ENCODE measurements around the gene ING3.
"Not testable (repeated sequence)": the region's sequence is repeated elsewhere in the genome, so short reads cannot be mapped to it uniquely, and the experiment has no call there.

ING3 gene

GRCh38 chr7:120951309-120951699 is 727 bp downstream of the ING3 start:
- no peak for DNase-seq (ENCODE audit: low read depth, low spot score)

DNA sequence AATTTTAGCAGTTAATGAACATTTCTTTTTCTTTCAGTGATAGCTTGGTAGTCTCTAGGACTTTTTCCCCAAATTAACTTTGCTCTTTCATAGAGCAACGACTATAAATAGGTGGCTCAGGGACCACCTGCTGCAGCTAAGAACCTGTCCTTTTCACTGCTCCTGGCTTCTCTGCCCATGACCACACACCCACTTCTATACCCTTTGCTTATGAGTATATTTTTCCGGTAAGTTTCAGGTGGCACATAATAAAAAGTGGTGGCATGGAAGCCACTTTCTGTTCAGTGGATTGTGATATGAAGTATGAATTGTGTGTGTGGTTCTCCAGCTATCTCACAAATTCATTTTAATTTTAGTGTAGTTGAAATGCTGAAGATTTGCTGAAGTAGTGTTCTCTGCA is 1.2 kb downstream of the ING3 start:
- no peak for DNase-seq (ENCODE audit: low read depth, low spot score)

GRCh38 chr7:120955577-120956149 is 5.1 kb downstream of the ING3 start:
- DNase-seq (ENCODE audit: low read depth, low spot score): no peak

- DNase-seq (ENCODE audit: low read depth, low spot score): no peak
These were observed 9.4 kb downstream of the ING3 start for GRCh38 chr7:120959929-120960484.

DNA sequence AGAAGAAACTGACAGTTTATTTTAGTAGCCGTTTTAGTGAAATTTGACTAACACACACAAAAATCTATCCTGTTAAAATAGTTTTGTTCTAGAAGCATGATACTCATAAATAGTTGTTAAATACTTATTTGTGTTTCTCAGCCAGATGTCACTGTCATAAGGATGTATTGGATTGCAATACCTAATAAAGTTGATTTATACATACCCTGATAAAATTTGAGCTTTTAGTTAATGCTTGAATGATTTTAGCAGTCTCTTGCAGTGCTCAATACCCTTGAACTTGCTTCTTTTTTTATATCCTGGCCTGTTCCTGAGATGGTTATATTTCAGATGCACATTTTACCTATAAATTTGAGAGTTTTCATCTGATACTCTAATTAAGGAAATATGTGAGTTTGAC is 10.1 kb downstream of the ING3 start:
- DNase-seq (ENCODE audit: low read depth, low spot score): no peak

DNA sequence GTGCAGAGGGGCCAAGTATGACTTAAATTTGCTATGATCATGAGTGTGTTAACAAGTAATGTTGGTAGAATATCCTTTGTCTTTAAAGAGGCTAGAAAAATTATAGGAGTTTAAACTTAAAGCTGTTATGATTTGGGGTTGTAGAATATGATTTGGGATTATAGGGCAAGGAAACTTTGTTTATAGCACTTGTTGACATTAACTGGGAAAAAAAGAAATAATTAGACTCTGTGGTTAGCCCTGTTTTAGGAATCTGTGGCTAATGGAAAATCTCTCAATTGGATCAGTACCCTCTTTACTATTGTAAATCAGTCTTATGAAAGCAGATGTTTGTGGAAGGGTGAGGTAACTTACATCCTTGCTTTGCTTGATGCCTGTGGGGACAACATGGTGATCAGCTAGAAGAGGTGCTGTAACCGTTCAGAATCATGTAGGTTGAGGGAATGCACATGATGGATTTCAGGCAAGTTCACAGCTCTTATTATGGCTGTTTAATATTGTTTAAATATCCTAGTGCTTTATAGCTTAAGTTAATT is 11.1 kb downstream of the ING3 start:
- DNase-seq (ENCODE audit: low read depth, low spot score): no peak

DNA sequence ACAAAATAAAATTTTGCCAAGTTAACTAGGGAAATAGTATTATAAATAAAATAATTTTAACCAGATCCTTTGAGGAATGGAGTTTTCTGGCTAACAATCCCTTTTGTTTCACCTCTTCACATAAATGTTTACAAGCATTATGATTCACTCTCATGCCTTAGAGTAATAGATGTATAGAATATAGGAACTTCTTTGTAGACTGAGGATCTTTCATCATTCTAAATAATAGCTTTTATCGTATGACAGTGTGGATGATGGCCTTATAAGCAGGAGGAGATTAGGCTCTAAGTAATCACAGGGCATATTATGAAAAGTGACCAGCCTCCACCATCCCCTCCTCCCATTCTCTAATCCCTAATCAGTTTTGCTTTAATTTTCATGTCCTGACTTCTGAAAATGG is 13.5 kb downstream of the ING3 start:
- DNase-seq (ENCODE audit: low read depth, low spot score): no peak

- no peak for DNase-seq (ENCODE audit: low read depth, low spot score)
These were observed 16.4 kb downstream of the ING3 start for GRCh38 chr7:120966961-120967360.

GRCh38 chr7:120973849-120974248 is 23.3 kb downstream of the ING3 start:
- DNase-seq (ENCODE audit: low read depth, low spot score): no peak

- no peak for DNase-seq (ENCODE audit: low read depth, low spot score)
These were observed 29.4 kb downstream of the ING3 start for GRCh38 chr7:120979765-120980499.

DNA sequence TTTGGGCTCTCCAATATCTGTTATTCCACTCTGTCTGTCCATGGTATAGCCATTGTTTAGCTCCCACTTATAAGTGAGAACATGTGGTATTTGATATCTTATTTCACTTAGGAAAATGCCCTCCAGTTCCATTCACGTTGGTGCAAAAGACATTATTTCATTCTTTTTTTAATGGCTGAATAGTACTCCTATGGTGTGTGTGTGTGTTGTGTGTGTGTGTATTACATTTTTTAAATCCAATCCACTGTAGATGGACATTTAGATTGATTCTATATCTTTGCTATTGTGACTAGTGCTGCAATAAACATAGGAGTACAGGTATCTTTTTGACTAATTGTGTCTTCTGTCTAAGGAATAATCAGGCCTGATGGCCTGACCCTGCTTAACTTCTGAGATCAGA is 30.5 kb downstream of the ING3 start:
- no peak for DNase-seq (ENCODE audit: low read depth, low spot score)

DNA sequence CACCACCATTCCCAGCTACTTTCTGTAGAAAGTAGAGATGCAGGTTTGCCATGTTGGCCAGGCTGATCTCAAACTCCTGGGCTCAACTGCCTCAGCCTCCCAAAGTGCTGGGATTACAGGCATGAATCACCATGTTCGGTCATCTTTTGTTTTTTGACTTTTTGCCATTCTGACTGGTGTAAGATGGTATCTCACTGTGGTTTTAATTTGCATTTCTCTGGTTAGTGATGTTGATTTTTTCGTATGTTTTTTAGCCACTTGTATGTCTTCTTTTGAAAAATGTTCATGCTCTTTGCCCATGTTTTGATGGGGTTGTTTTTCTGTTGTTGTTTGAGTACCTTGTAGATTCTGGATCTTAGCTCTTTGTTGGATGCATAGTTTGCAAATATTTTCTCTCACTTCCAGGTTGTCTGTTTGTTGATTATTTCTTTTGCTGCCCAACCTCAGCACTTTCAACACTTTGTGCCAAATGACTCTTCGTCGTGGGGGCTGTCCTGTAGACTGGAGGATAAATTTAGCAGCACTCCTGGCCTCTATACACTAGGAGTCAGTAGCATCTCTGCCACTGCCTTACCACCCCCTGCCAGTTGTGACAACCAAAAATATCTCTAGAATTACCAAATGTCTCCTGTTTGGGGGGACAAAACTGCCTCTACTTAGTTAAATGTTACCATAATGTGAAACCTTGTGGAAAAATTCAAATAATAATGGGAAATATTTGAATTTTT is 31.5 kb downstream of the ING3 start:
- no peak for DNase-seq (ENCODE audit: low read depth, low spot score)

GRCh38 chr7:120983592-120983991 is 33.0 kb downstream of the ING3 start:
- not testable (repeated sequence) for DNase-seq (ENCODE audit: low read depth, low spot score)

DNA sequence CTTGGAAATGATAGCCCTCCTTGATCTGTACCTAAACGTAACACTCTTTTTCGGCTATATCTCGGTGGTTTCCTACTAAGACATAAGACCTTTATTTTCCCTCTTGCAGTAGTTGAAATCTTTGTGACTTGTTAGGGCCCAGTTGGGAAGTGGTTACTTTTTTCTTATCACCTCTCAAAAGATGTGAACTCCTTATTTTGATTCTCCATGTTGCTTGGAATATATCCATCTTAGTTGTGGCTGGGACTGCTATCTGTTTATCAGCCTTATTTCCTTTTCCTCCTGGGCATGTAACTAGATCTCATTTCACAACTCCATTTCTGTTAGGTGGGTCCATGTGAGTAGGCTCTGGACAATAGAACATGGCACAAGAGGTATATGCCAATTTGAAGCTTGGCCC is 33.8 kb downstream of the ING3 start:
- DNase-seq (ENCODE audit: low read depth, low spot score): no peak

- no peak for DNase-seq (ENCODE audit: low read depth, low spot score)
These were observed 34.7 kb downstream of the ING3 start for GRCh38 chr7:120985130-120985758.

GRCh38 chr7:120985839-120986238 is 35.3 kb downstream of the ING3 start:
- no peak for DNase-seq (ENCODE audit: low read depth, low spot score)

- no peak for DNase-seq (ENCODE audit: low read depth, low spot score)
These were observed 36.1 kb downstream of the ING3 start for GRCh38 chr7:120986650-120987049.

DNA sequence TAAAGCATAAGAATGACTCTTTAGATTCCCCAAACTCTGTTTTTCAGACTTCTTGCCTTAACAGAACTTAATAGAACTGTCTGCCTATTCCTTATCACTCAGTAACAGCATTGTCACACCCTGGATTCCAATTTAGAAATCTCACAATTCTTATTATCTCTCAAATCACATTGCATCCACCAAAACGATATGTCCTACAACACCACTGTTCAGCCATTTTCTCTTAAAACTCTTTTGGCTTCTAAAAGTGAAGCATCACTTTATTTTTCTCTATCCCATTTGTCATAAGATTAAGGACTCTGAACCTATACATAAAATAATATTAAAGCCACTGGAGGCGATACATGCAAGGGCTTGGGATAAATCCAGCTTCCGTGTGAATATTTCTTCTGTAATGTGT is 36.7 kb downstream of the ING3 start:
- DNase-seq (ENCODE audit: low read depth, low spot score): no peak

DNA sequence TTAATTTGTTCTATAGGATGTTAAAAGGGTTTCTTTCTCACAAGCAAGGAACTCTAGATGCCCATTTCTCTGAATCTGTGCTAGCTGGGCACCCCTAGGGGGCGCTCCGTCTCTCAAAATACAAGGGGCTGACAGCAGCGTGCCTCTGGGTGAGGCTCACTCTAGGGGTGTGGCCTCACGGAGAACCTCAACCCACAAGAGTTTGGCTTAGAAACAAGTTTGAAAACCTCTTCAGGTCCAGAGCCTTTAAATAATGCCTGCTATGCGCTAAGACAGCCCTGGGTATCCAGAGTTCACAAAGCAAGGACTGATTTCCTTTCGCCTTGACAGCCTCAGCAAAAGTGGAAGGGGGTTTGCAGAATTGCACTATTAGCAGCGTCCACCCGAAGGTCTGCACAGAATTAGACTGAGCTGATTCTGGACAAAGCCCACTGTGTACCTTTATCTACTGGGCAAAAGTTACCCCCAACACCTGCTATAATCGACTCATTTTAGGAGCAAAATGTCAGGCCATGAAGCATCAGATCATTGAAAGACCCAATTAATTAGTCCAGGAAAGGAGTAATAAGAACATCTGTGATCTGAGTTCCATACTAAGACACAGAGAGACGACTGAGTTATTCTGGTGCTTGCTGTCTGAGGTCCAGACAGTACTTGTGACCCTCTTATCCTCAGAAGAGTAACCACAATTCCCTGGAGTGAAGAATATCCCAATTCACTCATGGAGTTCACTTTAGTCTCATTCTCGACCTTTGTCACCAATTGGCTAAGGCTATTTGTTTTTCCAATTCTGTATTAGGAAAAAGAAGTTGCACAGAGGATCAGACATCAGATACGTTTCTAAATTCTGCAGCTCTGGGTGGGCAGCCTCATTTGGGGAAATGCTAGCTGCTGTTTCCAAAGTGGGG is 37.4 kb downstream of the ING3 start:
- DNase-seq (ENCODE audit: low read depth, low spot score): peak; percentile 50

GRCh38 chr7:120988591-120989256 is 38.1 kb downstream of the ING3 start, which contains the start of gene CPED1:
Gene CPED1, plus strand, starts transcription at chr7:120988711. Its CDS starts 911 bp downstream, at chr7:120989622.
- DNase-seq (ENCODE audit: low read depth, low spot score): no peak

Data from iPS DF 19.7 (cell line).